GM11168 (cell line): ENCODE results near the gene TEKT2.

Source experiments
- in situ Hi-C: fragments of 300-500 bp; cut with MboI; formaldehyde crosslinking; loops from one replicate; pipeline ENCODE4 v1.12.0; 2022; ENCODE audit warnings: low sequenced_read_pairs; ENCODE audit not compliant: unreplicated experiment

Gene TEKT2

GRCh38 chr1:36101546-36101945 is 17.7 kb downstream of the TEKT2 start:
- in situ Hi-C loops, result no loop called here

GRCh38 chr1:36106269-36106668 is 22.4 kb downstream of the TEKT2 start:
- in situ Hi-C loops, result no loop called here

GRCh38 chr1:36107394-36107793 is 23.5 kb downstream of the TEKT2 start:
- in situ Hi-C loops, result no loop called here

- in situ Hi-C loops, result no loop called here
These were observed 24.4 kb downstream of the TEKT2 start for GRCh38 chr1:36108314-36108713.

GRCh38 chr1:36109041-36109679 is 25.3 kb downstream of the TEKT2 start:
- in situ Hi-C loops, result no loop called here

- in situ Hi-C loops, result no loop called here
These were observed 27.3 kb downstream of the TEKT2 start for GRCh38 chr1:36111151-36111550.

GRCh38 chr1:36112823-36113222 is 28.9 kb downstream of the TEKT2 start:
- in situ Hi-C loops, result no loop called here

- in situ Hi-C loops, result no loop called here
These were observed 30.5 kb downstream of the TEKT2 start for GRCh38 chr1:36114371-36114770.

- in situ Hi-C loops, result no loop called here
These were observed 31.3 kb downstream of the TEKT2 start for GRCh38 chr1:36115200-36115669.

GRCh38 chr1:36115931-36116330 is 32.0 kb downstream of the TEKT2 start:
- in situ Hi-C loops, result no loop called here

GRCh38 chr1:36116901-36117300 is 33.0 kb downstream of the TEKT2 start:
- in situ Hi-C loops, result no loop called here

GRCh38 chr1:36118447-36119204 is 34.7 kb downstream of the TEKT2 start:
- in situ Hi-C loops, result no loop called here

GRCh38 chr1:36119456-36119855 is 35.6 kb downstream of the TEKT2 start:
- in situ Hi-C loops, result no loop called here

GRCh38 chr1:36122062-36123030 is 38.5 kb downstream of the TEKT2 start:
- in situ Hi-C loops, result no loop called here

GRCh38 chr1:36123356-36123755 is 39.5 kb downstream of the TEKT2 start:
- in situ Hi-C loops, result no loop called here

- in situ Hi-C loops, result no loop called here
These were observed 40.7 kb downstream of the TEKT2 start for GRCh38 chr1:36124404-36125128.

- in situ Hi-C loops, result no loop called here
These were observed 41.5 kb downstream of the TEKT2 start, which contains the start of gene COL8A2 for GRCh38 chr1:36125129-36125991. COL8A2 (minus strand) TSS chr1:36125222; CDS start chr1:36100242, 24,980 bp downstream.

- in situ Hi-C loops, result no loop called here
These were observed 42.3 kb downstream of the TEKT2 start for GRCh38 chr1:36126005-36126716.
